HG02840 (cell line): ENCODE data around the gene CEACAM8.
"Not testable (repeated sequence)": the region's sequence is repeated elsewhere in the genome, so short reads cannot be mapped to it uniquely, and the experiment has no call there.

Experiments used
- ATAC-seq: cut with Tn5 transposase; IDR thresholded peaks from one replicate; pipeline ENCODE4 v1.9.1; 2021; ENCODE audit warnings: mild to moderate bottlenecking, moderate library complexity, moderate number of reproducible peaks; ENCODE audit not compliant: unreplicated experiment, low FRiP score

Gene CEACAM8

DNA sequence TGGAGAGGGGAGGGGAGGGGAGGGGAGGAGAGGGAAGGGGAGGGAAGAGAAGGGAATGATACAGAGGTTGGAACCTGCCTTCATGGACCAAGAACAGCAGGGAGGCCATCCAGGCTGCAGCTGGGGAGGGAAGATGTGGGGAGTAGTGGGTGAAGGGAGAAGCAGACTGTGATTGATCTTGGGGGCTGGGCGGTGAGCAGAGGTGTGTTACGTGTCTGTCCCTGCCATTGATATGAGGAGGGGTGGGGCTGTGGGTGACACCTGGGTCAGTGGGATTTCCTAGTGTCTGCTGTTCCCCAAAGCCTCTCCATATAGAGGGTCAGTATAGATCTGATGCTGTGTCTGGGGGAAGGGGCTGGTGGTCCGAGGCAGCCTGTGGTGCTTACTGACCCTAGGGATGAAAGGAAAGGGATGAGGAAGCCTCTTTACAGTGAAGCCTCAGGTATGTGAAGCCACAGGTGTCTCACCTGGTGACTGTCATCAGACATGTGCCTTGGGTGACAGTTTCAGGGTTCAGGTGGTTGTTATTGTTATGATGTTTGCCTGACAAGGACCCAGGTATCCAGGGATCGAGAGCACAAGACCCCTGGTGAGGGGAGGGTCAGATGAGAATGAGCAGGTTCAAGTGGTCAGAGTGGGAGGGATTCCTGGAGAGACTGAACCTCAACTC, 47.8 kb downstream of the CEACAM8 start:
- no peak for ATAC-seq

GRCh38 chr19:42544146-42544545, 50.6 kb downstream of the CEACAM8 start:
- ATAC-seq, result no peak

GRCh38 chr19:42542791-42543190, 51.9 kb downstream of the CEACAM8 start:
- no peak for ATAC-seq

DNA sequence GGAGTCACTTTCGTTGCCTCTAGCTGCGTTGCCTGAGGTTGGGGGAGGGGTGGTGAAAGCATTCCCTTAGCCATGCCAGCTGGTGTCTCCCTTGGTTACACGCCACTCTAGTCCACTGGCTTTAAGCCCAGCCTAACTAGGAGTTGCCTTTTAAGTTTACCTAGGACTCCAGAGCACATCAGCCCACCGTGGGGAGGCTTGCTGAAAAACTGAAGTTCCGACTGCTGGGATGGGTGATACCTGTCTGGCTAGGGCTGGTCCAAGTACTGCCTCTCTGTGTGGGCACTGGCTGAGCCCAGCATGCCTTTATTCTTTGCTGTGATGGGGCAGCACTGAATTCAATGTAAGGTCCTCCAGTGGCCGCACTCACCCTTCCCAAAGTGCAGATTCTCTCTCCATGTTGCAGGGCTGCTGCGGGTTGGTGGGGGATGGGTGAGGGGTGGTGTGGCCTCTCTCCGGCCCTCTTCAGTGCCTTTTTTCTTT, 54.6 kb downstream of the CEACAM8 start:
- ATAC-seq, result no peak

DNA sequence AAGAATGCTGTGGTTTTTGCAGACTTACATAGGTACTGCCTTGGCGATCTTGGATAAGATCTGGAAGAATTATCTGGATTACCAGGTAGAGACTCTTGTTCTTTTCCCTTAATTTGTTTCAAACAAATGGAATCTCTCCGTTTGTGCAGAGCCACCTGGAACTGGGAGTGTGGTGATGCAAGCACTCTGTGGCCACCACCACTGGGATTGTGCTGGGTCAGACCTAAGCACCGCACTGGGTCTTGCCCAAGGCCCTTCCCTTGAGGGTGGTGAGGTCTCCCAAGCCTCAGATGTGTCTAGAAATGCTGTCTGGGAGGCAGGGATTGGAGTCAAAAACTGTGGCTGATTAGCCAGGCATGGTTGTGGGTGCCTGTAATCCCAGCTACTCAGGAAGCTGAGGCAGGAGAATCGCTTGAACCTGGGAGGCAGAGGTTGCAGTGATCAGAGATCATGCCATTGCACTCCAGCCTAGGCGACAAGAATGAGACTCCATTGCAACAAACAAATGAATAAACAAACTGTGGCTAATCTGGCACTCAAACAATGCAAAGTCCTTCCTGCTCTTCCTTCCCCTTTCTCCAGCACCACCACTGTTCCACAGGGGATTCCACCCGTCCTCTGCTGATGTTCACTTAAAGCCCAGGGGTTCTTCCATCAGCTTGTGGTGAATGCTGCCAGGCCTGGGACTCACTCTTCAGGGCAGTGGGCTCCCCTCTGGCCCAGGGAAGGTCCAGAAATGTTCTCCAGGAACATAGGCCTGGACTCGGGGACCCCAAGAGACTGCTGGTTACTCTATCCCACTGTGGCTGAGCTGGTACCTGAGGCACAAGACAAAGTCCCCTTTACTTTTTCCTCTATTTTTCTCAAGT, 55.6 kb downstream of the CEACAM8 start:
- no peak for ATAC-seq

DNA sequence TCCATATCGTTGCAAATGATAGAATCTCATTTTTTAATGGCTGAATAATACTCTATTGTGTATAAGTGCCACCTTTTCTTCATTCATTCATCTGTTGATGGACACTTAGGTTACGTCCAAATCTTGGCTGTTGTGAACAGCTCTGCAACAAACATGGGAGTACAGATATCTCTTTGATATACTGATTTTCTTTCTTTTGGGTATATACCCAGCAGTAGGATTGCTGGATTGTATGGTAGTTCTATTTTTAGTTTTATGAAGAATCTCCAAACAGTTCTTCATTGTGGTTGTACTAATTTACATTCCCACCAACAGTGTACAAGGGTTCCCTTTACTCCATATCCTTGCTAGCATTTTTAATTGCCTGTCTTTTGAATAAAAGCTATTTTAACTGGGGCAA, 59.4 kb downstream of the CEACAM8 start:
- ATAC-seq, result not testable (repeated sequence)

DNA sequence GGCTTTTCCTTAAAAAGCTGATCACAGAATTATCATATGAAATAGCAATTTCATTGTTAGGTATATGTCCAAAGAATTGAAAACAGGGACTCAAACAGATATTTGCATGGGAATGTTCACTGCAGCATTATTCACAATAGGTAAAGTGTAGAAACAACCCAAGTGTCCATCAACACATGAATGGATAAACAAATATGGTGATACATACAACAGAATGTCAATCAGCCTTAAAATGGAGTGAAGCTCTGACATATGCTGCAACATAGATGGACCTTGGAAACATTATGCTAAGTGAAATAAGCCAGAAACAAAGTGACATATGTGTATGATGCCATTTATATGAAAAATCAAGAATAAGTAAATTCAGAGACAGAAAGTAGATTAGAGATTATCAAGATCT, 60.3 kb downstream of the CEACAM8 start:
- no peak for ATAC-seq

DNA sequence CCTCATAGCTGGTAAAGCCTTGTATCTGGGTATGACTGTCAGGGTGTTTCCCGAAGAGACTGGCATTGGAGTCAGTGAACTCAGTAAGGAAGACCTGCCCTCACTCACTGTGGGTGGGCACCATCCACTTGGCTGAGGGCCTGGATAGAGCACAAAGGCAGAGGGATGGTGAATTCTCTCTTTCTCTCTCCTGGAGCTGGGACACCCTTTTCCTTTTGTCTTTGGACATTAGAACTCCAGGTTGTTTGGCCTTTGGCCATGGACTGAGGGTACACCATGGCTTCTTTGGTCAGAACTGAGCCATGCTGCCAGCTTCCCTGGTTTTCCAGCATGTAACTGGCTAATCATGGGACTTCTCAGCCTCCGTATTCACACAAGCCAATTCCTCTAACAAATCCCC, 61.8 kb downstream of the CEACAM8 start:
- ATAC-seq, result no peak

- ATAC-seq, result no peak
Observed at GRCh38 chr19:42531313-42531712, 63.4 kb downstream of the CEACAM8 start.
